Muscle of leg (tissue), 11 donors: ENCODE measurements around the gene PCCA. TPM values are rescaled to one million over a fixed set of nuclear protein-coding genes. Genes with fewer than 3 reads are reported as not detected.

Experiments
- DNase-seq: peaks from one replicate; pipeline ENCODE4 v3.0.0; 2013
- H3K27ac ChIP-seq: one replicate; pipeline ENCODE4 v1.5.1; 2013; ENCODE audit warnings: mild to moderate bottlenecking, low read length, control low read depth
- H3K27me3 ChIP-seq: one replicate; pipeline ENCODE4 v1.6.1; 2013; ENCODE audit warnings: low read length; ENCODE audit not compliant: control insufficient read depth, insufficient read depth
- H3K36me3 ChIP-seq: one replicate; pipeline ENCODE4 v1.6.1; 2013; ENCODE audit warnings: low read length; ENCODE audit not compliant: control insufficient read depth, insufficient read depth
- H3K4me1 ChIP-seq: one replicate; pipeline ENCODE4 v1.6.1; 2013; ENCODE audit warnings: low read length; ENCODE audit not compliant: control insufficient read depth, insufficient read depth
- H3K4me3 ChIP-seq: one replicate; pipeline ENCODE4 v1.5.1; 2013; ENCODE audit warnings: low read length, control low read depth
- H3K9me3 ChIP-seq: replicated peaks from 2 replicates; pipeline ENCODE4 v1.6.1; 2013; ENCODE audit warnings: low read depth, low read length; ENCODE audit not compliant: control insufficient read depth
- WGBS: methylation state at CpG from one replicate; pipeline ENCODE4 v1.1.5; 2013; ENCODE audit warnings: missing lambda C conversion rate; ENCODE audit not compliant: insufficient coverage; 5-methylcytosine and 5-hydroxymethylcytosine counted together
- polyA plus RNA-seq, 8 donors: library from polyadenylated mRNA; unstranded; fragments of 120-200 nt; gene quantifications; one replicate each; pipeline versions ENCODE4 v1.2.1 to v1.2.3, GENCODE V29; 2013; ENCODE audit warnings: inconsistent platforms in 1 of 8, low replicate concordance in 1 of 8; ENCODE audit not compliant: insufficient read length in 8 of 8, insufficient read depth in 1 of 8
- total RNA-seq: library from RNA; stranded (reverse); fragments of 120-200 nt; gene quantifications from one replicate; pipeline ENCODE4 v1.2.4, GENCODE V29; 2013

Gene PCCA
- total and polyA plus RNA-seq, 9 donors, result 23.9 to 35.5 (median 29.5) TPM

DNA sequence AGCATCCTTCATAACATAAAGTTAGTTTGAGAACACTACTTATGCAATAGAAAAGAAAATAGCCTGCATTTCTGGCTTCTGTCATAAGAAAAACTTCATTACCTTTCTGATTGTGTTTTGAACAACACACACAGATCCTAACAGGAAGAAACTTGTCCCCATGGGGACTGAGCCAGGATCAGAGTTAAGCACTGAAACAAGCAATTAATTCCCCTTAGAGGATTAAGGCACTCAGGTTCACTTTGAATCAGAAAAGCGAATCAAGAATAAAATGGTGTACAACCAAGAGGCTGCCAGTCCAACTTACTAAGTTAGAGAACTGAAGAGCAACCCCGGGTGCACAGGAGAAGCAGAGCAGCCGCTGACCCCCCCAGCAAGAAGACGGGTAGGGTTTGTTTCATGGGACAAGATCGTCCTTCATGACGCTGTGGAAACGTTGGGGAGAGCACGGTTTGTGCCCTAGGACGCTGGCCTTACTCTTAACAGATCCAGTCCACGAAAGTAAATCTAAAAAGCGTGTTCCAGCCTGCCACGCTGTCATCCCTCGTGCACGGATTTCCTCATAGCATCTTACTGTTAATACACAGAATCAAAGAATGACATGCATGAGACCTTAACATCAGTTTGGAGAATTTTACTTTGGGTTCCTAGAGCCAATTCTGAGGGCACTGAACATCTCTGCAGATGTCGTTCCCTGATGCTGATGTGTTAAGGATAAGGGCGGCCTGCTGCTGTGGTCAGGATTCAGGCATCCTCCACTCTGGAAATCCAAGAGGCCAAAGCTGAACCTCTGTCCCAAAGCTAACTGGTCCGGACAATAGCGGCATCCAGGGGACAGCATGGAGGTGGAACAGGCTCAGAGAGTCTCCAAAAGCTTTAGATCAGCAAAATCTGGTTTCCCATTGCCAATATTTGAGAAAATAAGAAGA, 453.3 kb downstream of the PCCA start:
- no peaks in the 10 kb centered on the region for H3K4me1 ChIP-seq
- no peak overlapping the region for H3K27ac ChIP-seq
- 80% methylated on average over 14 of the region's 18 CpGs for WGBS
- peaks cover 2% of the 10 kb centered on the region for H3K27me3 ChIP-seq
- H3K4me3 ChIP-seq, result no peak overlapping the region
- peaks cover 6% of the 10 kb centered on the region for H3K9me3 ChIP-seq
- H3K36me3 ChIP-seq, result peaks cover 3% of the 10 kb centered on the region
- no peak for DNase-seq

DNA sequence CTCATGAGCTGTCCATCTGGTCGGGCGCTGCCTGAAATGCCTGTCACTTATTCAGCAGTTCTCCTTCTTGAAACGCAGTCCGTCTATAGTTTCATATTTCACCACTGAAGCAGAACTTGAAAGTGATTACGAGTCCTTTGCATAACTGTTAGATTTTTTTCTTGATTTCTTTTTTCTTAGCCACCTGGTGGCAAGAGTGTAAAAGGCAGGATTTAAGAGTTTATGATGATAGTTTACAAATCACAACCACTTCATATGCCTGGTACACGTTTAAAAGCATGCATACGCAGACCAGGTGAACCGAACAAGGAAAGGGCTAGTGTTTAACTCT, 453.9 kb downstream of the PCCA start:
- DNase-seq, result peak; percentile 62
- Histone ChIP-seq H3K9me3 (peaks cover 6% of the 10 kb centered on the region), H3K4me3 (no peak overlapping the region), H3K36me3 (peaks cover 3% of the 10 kb centered on the region), H3K4me1 (peaks cover 3% of the 10 kb centered on the region), H3K27ac (no peak overlapping the region), H3K27me3 (peaks cover 2% of the 10 kb centered on the region)
- 35% methylated on average over 2 of the region's 8 CpGs for WGBS

DNA sequence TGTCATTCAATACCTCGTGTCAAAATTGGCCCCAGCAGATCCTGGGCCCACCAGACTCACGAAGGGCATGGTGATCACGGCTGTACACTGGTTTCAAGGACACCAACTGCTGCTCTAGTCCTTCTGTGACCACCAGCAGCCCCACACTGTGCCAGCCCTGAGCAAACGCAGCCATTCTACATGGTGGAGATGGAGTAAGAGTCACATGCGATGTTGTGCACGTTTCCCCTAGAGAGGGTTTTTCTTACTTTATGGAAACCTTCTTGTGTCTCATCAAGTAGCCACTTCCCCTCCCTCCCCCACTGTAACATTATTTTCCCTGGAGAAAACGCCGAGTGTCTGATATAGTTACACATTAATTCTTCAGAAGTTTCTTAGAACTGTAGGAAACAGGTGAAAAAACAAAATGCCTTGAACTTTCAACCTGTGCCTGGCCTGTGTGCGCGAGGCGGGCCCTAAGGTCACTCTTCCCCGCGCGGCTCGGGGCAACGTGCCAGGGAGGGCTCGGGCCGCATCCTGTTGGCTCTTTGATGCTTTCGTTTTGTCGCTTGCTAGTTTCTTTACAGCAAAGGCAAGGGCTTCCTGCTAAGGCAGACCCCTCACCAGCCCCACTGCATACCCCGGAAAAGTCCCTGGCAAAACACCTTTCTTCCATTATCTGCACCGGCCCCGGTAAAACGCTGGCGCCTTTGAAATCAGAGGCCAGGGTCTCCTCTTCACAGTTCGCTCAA, 455.1 kb downstream of the PCCA start:
- no peak for DNase-seq
- H3K9me3 ChIP-seq, result no peaks in the 10 kb centered on the region
- peaks cover 6% of the 10 kb centered on the region for H3K4me1 ChIP-seq
- no peaks in the 10 kb centered on the region for H3K36me3 ChIP-seq
- H3K27me3 ChIP-seq, result no peaks in the 10 kb centered on the region
- no peak overlapping the region for H3K27ac ChIP-seq
- H3K4me3 ChIP-seq, result no peak overlapping the region
- 74% methylated on average over 19 of the region's 26 CpGs for WGBS

DNA sequence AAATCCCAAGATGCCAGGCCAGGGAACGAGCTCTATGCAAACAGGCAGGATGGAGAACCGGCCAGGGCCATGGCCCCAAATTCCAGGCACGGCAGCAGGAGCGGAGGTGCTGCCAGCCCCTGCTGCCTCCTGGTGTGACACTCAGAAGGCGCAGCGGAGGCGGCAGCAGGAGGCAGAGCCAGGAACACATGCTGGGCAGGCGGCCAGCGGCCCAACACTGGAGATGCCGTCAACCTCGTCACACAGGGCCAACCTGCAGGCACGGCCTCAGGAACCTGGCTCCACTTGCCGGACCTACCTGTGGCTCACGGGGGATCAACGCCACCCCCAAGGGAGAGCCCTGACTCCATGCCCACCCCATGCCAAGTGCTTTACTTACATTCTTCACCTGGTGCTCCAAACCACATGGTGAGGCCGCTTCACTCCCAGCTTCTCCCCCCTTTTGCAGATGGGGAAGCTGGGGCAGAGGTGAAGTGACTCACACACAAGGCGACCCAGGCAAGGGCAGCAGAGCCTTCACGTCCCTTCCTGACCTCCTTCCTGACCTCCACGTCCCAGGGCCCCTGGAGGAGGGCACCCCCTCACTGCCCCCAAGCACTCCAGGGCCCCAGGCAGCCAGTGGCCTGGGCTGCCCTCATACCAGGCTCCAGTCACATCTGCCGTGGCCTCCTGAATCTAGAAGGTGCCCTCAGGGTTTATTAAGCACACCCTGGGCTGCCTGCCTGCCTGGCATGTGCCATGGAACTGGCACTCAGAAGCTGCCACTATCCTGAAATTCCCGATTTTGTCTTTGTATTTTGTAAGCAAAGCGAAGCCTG, 456.2 kb downstream of the PCCA start:
- WGBS, result 87% methylated on average over 18 of the region's 22 CpGs
- no peaks in the 10 kb centered on the region for H3K27me3 ChIP-seq
- H3K9me3 ChIP-seq, result no peaks in the 10 kb centered on the region
- H3K36me3 ChIP-seq, result no peaks in the 10 kb centered on the region
- H3K27ac ChIP-seq, result no peak overlapping the region
- no peak overlapping the region for H3K4me3 ChIP-seq
- H3K4me1 ChIP-seq, result peaks cover 11% of the 10 kb centered on the region
- DNase-seq, result no peak

DNA sequence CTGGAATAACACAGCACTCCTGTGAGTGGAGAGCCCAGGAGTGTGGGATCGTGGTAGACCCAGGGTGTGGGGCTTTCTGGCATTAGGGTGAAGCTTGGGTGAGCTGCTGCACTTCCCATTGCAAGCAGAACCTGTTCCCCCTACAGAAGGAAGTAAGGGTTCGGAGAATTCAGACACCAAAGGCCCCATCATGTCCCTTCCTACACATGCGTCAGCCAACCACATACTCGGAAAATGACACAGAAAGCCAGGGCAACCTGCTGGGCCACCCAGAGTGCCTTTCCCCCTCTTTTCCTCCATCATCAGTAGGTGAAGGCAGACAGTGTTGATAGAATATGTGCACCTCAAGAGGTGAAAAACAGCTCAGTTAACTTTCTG, 456.8 kb downstream of the PCCA start:
- peaks cover 15% of the 10 kb centered on the region for H3K4me1 ChIP-seq
- WGBS, result 100% methylated on average over 1 of the region's 4 CpGs
- no peaks in the 10 kb centered on the region for H3K9me3 ChIP-seq
- no peak overlapping the region for H3K27ac ChIP-seq
- H3K36me3 ChIP-seq, result no peaks in the 10 kb centered on the region
- no peak overlapping the region for H3K4me3 ChIP-seq
- no peaks in the 10 kb centered on the region for H3K27me3 ChIP-seq
- DNase-seq, result no peak

DNA sequence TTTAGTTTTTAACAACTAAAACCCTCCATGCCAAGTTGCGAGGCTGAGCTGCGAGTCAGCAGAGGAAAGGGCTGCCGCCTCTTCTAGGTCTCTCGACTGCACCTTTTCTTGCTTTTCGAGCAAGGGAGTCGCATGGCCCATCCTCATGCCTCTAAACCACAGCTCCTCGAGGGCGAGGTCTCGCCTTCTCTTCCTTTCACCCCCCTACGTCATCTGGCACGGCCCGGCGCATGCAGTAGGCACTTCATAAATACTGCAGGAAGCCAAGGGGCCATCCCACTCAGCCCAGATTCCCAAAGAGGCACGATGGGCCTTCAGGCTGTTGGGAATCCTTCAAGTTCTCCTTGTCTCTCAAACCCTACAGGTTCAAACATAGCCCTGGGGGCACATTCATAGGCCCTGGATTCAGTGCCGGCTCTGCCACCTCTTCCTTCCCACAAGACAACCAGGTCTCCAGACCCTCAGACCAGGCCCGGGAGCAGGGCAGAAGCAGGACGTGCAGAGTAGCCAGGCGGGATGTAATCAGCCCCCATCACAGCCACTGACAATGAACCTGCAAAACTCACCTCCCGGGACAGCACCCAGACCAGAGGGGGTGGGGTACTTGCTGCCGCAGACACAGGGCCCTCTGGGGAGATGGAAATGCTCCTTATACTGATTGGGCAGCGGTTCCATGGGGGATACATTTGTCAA, 458.0 kb downstream of the PCCA start:
- WGBS, result 93% methylated on average over 14 of the region's 21 CpGs
- no peak overlapping the region for H3K4me3 ChIP-seq
- H3K27ac ChIP-seq, result no peak overlapping the region
- H3K4me1 ChIP-seq, result peaks cover 15% of the 10 kb centered on the region
- no peaks in the 10 kb centered on the region for H3K27me3 ChIP-seq
- no peak for DNase-seq
- no peaks in the 10 kb centered on the region for H3K36me3 ChIP-seq
- no peaks in the 10 kb centered on the region for H3K9me3 ChIP-seq

DNA sequence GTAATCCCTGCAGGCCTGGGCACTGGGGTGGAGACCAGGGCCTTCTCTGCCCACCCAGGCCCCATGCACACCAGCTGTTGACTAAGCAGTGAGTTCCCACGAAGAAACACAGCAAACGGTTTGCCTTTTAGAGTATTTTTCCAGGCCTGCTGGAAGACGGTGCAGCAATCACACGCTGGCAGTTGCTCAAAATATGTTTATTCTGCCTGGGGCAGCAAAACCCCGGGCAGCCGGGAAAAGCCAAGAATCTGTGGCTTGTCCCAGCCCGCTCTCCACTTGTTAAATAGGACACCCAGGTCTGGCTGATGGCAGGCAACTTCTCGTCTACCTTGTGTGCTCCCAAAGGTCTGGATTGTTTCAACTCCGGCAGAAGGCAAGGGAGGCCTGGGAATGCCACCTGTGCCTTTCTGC, 458.9 kb downstream of the PCCA start:
- WGBS, result 48% methylated on average over 9 of the region's 9 CpGs
- H3K27ac ChIP-seq, result no peak overlapping the region
- DNase-seq, result peak; percentile 67

DNA sequence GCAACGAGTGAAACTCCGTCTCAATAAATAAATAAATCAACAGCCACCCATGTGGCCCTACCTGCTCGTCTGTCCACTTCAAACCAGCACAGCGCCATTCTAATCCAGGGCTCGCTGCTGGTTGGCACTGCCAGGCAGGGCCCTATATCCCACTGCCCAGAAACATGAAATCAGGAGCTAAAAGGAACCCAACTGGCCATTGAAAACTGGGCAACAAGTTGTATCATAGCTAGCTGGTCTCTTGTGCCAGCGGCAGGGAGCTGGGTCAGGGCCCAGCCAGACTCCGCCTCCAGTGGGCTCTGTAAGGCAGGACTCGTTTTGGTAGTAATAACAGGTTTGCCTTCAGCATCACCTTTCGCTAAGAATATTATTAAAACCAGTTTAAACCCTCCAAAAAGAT, 460.4 kb downstream of the PCCA start:
- H3K27me3 ChIP-seq, result no peaks in the 10 kb centered on the region
- H3K36me3 ChIP-seq, result no peaks in the 10 kb centered on the region
- no peak for DNase-seq
- 98% methylated on average over 4 of the region's 9 CpGs for WGBS
- H3K9me3 ChIP-seq, result no peaks in the 10 kb centered on the region
- H3K4me3 ChIP-seq, result no peak overlapping the region
- H3K4me1 ChIP-seq, result peaks cover 15% of the 10 kb centered on the region
- H3K27ac ChIP-seq, result no peak overlapping the region

More for the DNA sequence above, 458.9 kb downstream of the PCCA start:
- H3K36me3 ChIP-seq, result no peaks in the 10 kb centered on the region
- H3K27me3 ChIP-seq, result no peaks in the 10 kb centered on the region
- H3K4me1 ChIP-seq, result peaks cover 15% of the 10 kb centered on the region
- H3K4me3 ChIP-seq, result no peak overlapping the region
- no peaks in the 10 kb centered on the region for H3K9me3 ChIP-seq

DNA sequence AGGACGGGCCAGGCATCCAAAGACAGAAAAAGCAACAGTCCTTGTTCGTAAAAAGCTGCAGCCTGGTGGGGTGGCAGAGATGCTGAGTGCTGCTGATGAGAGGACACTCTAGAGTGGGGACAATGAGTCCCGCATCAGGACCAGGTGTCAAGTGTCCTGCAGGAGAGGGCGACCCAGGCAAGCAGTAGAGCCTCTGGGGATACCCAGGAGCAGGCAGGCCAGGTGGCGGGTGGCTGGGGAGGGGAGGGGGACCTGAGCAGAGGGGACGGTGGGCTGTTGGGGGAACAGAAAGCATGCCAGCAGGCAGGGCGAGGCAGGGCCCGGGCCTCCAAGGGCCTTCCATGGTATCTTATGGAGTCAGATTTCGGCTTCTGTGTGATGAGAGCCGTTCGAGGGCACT, 463.9 kb downstream of the PCCA start:
- Histone ChIP-seq H3K4me3 (no peak overlapping the region), H3K36me3 (no peaks in the 10 kb centered on the region), H3K27ac (no peak overlapping the region), H3K27me3 (no peaks in the 10 kb centered on the region), H3K4me1 (peaks cover 12% of the 10 kb centered on the region), H3K9me3 (no peaks in the 10 kb centered on the region)
- DNase-seq, result no peak
- WGBS, result 85% methylated on average over 10 of the region's 11 CpGs
